ENCODE measurements around the gene TBC1D22A. TPM values are rescaled to one million over a fixed set of nuclear protein-coding genes. Genes with fewer than 3 reads are reported as not detected.

Gene TBC1D22A
- total and polyA plus RNA-seq, 10 of the 15 experiments (the other 5 are each of a cell fraction or from before 2014, with no cell fraction given) = 0.63 to 44.7 (median 27.4) TPM

- H3K27ac ChIP-seq (ENCODE audit: control insufficient read depth, insufficient read depth) = no peak overlapping the region
- intact Hi-C loops (cut with micrococcal nuclease; ENCODE audit: unreplicated experiment) (no loop called here), in situ Hi-C loops (cut with MboI) (no loop called here)
- no peak overlapping the region for H2AFZ ChIP-seq (ENCODE audit: control insufficient read depth, low read depth, low read length)
- SMC1A ChIA-PET (ENCODE audit: uncharacterized antibody, unreplicated experiment) = no interaction called here
- CTCF ChIA-PET = no interaction called here
- RAD21 ChIA-PET (ENCODE audit: unreplicated experiment) = no interaction called here
- no peak overlapping the region for H3K4me3 ChIP-seq
- WGBS (ENCODE audit: insufficient coverage, insufficient replicate concordance, low lambda C conversion rate, missing lambda C conversion rate) = 97% methylated on average over 10 of the region's 10 CpGs
- H3K27me3 ChIP-seq (replicated peaks in 1 of 2; ENCODE audit: control insufficient read depth in 2 of 2, insufficient read depth in 2 of 2, low read length in 1 of 2) = no peaks in the 10 kb centered on the region
- no peaks in the 10 kb centered on the region for H4K20me1 ChIP-seq (ENCODE audit: control insufficient read depth, insufficient read depth)
- POLR2A ChIA-PET = no interaction called here
- H3K4me1 ChIP-seq (ENCODE audit: control insufficient read depth, insufficient read depth, low read length) = peaks cover 27% of the 10 kb centered on the region
- peaks cover 4 to 31% of the 10 kb centered on the region in 2 experiments for H3K36me3 ChIP-seq (ENCODE audit: control insufficient read depth in 2 of 2, insufficient read depth in 2 of 2, low read length in 1 of 2)
- H3K4me2 ChIP-seq (ENCODE audit: control insufficient read depth, insufficient read depth) = no peak overlapping the region
- FAIRE-seq = no peak
- DNase-seq (ENCODE audit: low read depth, low spot score) = no peak
- peaks cover 2% of the 10 kb centered on the region; the same call in 1 of the 2 replicates for H3K79me2 ChIP-seq (ENCODE audit: control insufficient read depth, insufficient read depth, low read length)
- no peak for ATAC-seq
- H3K9ac ChIP-seq (ENCODE audit: control insufficient read depth, insufficient read depth, low read length) = no peak overlapping the region
- H3K9me3 ChIP-seq (replicated peaks; ENCODE audit: control insufficient read depth, insufficient read depth, low read length) = no peaks in the 10 kb centered on the region
- no TSS peak for BruUV-seq (replicated peaks)
- no peak for TF ChIP-seq E2F8 (IDR thresholded peaks at IDR 0.05; ENCODE audit: low read depth, partially characterized antibody)
- TF ChIP-seq USF2 (IDR thresholded peaks at IDR 0.05; ENCODE audit: borderline replicate concordance, low read depth, low read length) = no peak
- TF ChIP-seq NR2C1 (IDR thresholded peaks at IDR 0.05) = no peak
- TF ChIP-seq PRDM15 (CRISPR knock-in tag; IDR thresholded peaks at IDR 0.05) = no peak
- TF ChIP-seq IKZF1 (conservative IDR thresholded peaks at IDR 0.05) = no peak
- TF ChIP-seq SP1 (IDR thresholded peaks at IDR 0.05; ENCODE audit: low read depth, low read length) = no peak
- no peak for TF ChIP-seq SMC3 (IDR thresholded peaks at IDR 0.05; ENCODE audit: borderline replicate concordance, low read length)
- TF ChIP-seq BHLHE40 (IDR thresholded peaks at IDR 0.05; ENCODE audit: borderline replicate concordance in 1 of 2, low read depth in 2 of 2, low read length in 1 of 2) = no peak
- no peak for TF ChIP-seq ZBTB33 (IDR thresholded peaks at IDR 0.05)
- no peak for TF ChIP-seq ZBTB4 (CRISPR knock-in tag; IDR thresholded peaks at IDR 0.05)
- TF ChIP-seq MXI1 (IDR thresholded peaks at IDR 0.05; ENCODE audit: low read depth, low read length) = no peak
Observed at GRCh38 chr22:46931881-46932280, 169.4 kb downstream of the TBC1D22A start.

Measured in GM12878 (cell line).